ENCODE data around the gene SFXN3.

The SFXN3 gene

DNA sequence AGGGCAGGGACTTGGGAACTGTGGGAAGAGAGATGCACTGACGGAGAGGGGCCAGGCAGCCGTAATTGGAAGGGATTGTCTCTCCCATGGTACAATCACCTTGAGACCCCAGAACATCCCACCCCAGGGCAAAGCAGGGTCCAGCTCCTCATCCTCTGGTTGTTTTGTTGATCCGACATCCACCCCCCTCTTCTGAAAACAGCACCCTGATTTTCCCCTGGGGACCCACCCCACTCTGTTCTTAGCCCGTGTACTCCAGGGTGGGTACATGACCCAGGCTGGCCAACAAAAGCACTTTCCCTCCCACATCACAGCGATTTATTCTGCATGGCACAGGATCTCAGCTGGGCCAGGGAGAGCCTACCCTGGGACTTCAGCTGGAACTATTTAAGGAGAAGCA is 14.2 kb upstream of the SFXN3 start:
- no peak for DNase-seq (ENCODE audit: extremely low read depth, insufficient read length)
- TF ChIP-seq, protein P1, sequence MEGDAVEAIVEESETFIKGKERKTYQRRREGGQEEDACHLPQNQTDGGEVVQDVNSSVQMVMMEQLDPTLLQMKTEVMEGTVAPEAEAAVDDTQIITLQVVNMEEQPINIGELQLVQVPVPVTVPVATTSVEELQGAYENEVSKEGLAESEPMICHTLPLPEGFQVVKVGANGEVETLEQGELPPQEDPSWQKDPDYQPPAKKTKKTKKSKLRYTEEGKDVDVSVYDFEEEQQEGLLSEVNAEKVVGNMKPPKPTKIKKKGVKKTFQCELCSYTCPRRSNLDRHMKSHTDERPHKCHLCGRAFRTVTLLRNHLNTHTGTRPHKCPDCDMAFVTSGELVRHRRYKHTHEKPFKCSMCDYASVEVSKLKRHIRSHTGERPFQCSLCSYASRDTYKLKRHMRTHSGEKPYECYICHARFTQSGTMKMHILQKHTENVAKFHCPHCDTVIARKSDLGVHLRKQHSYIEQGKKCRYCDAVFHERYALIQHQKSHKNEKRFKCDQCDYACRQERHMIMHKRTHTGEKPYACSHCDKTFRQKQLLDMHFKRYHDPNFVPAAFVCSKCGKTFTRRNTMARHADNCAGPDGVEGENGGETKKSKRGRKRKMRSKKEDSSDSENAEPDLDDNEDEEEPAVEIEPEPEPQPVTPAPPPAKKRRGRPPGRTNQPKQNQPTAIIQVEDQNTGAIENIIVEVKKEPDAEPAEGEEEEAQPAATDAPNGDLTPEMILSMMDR (IDR thresholded peaks at IDR 0.05; ENCODE audit: insufficient read depth, low read length, poor library complexity, severe bottlenecking), result no peak
- H3K4me3 ChIP-seq (replicated peaks; ENCODE audit: low read depth, low read length), result no peak overlapping the region
- H3K27me3 ChIP-seq (replicated peaks; ENCODE audit: control insufficient read depth, insufficient read depth, low read length), result peaks cover 2% of the 10 kb centered on the region
- no peaks in the 10 kb centered on the region for H3K36me3 ChIP-seq (ENCODE audit: control insufficient read depth, insufficient read depth, low read length)

DNA sequence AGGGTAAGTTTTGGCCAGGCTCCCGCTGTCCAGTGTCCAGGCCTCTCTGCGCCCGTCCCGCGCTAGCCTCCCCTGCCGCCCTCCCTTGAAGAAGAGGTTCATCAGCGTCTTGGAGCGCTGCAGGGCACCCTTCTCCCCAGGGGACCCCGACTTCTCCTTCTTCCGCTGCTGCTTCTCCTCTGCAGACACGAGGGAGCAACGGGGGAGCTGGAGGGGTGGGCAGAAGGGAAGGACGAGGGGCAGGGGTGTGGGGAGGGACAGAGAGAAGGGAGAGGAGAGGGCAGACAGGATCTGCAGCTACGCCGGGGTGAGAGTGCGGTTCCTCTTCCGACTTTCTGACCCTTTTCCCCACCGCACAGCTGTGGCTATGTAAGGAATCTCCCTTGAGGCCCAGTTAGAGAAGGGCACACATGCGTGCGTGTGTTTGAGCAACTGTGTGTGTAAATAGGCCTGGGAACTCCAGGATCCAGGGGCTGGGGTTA is 12.9 kb upstream of the SFXN3 start:
- Histone ChIP-seq H3K36me3 (ENCODE audit: control insufficient read depth, insufficient read depth, low read length) (no peaks in the 10 kb centered on the region), H3K27me3 (replicated peaks; ENCODE audit: control insufficient read depth, insufficient read depth, low read length) (peaks cover 2% of the 10 kb centered on the region), H3K4me3 (replicated peaks; ENCODE audit: low read depth, low read length) (no peak overlapping the region)
- no peak for DNase-seq (ENCODE audit: extremely low read depth, insufficient read length)
- TF ChIP-seq, protein P1 (IDR thresholded peaks at IDR 0.05; ENCODE audit: insufficient read depth, low read length, poor library complexity, severe bottlenecking), result no peak

DNA sequence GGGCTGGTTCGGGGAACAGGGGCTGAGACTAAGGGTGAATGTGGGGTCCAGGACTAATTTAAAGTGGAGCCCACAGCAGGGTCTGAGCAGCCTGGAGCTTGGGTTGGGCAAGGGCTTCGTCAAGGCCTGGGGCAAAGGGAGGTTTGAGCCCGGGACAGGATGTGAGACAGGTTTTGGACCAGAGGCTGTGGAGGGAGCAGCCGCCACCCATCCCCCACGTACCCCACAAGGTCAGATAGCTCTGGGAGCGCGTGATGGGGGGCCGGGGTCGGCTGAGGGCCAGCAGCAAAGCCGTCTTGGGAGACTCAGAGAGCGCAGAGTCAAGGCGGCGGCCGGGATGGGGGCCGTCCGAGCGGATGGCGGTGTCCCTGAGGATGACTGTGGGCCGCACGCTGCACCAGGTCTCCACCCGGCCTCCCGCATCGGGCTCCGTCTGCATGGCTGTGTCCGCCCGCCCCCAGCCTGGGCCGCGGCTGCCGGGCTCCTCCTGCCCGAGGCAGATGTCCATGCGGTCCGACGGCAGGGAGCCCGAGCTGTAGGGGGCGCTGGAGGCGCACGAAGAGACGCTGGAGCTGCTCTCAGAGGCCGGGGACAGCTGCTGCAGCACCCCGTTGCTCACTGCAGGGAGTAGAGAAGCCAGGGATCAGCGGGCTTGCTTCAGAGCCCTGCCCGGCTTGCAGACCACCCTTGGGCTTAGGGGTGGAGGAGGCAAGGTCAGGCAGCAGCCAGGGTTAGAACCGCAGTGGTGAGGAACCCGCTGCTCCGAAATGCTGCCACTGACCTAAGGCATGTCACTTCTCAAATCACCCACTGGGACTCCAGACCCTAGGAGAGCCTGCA is 12.2 kb upstream of the SFXN3 start:
- Histone ChIP-seq H3K36me3 (ENCODE audit: control insufficient read depth, insufficient read depth, low read length) (no peaks in the 10 kb centered on the region), H3K27me3 (replicated peaks; ENCODE audit: control insufficient read depth, insufficient read depth, low read length) (peaks cover 2% of the 10 kb centered on the region), H3K4me3 (replicated peaks; ENCODE audit: low read depth, low read length) (no peak overlapping the region)
- TF ChIP-seq, protein P1 (IDR thresholded peaks at IDR 0.05; ENCODE audit: insufficient read depth, low read length, poor library complexity, severe bottlenecking), result peak; percentile 73
- peak; percentile 67 for DNase-seq (ENCODE audit: extremely low read depth, insufficient read length)

DNA sequence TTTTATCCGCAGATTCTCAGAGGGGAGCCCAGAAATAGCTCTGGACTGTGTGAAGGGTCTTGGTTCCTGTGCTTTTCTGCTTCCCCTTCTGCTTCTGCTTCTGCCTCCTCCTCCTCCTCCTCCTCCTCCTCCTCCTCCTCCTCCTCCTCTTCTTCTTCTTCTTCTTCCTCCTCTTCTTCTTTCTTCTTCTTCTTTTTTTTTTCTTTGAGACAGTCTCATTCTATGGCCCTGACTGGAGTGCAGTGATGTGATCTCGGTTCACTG is 11.7 kb upstream of the SFXN3 start:
- Histone ChIP-seq H3K36me3 (ENCODE audit: control insufficient read depth, insufficient read depth, low read length) (no peaks in the 10 kb centered on the region), H3K4me3 (replicated peaks; ENCODE audit: low read depth, low read length) (no peak overlapping the region), H3K27me3 (replicated peaks; ENCODE audit: control insufficient read depth, insufficient read depth, low read length) (peaks cover 2% of the 10 kb centered on the region)
- no peak for DNase-seq (ENCODE audit: extremely low read depth, insufficient read length)
- TF ChIP-seq, protein P1 (IDR thresholded peaks at IDR 0.05; ENCODE audit: insufficient read depth, low read length, poor library complexity, severe bottlenecking), result no peak

DNA sequence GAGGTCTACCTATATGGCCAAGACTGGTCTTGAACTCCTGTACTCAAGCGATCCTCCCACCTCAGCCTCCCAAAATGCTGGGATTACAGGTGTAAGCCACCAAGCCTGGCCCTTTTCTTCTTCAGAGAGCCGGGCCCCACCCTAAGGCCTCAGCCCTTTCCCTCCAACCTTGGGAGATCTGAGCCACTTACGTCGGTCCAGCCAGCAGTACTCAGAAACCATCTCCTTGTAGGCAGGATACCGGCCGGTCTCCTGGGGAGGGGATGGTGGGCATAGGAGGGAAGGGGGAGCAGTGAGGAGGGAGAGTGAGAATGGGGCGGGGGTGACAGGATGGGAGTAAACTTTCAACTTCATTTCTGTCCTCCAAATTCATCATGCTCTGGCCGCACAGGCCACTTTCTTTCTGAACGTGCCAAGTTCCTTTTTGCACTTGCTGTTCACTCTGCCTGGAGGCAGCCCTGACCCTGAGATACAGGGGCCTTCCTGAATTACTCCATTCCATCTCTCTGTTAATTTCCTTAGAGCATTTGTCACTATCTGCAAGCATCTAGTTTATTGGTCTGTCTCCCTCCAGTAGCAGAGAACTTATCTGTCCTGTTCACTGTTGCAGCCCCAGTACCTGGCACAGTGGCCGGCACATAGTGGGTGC is 10.5 kb upstream of the SFXN3 start:
- DNase-seq (ENCODE audit: extremely low read depth, insufficient read length), result no peak
- Histone ChIP-seq H3K36me3 (ENCODE audit: control insufficient read depth, insufficient read depth, low read length) (no peaks in the 10 kb centered on the region), H3K27me3 (replicated peaks; ENCODE audit: control insufficient read depth, insufficient read depth, low read length) (peaks cover 2% of the 10 kb centered on the region), H3K4me3 (replicated peaks; ENCODE audit: low read depth, low read length) (no peak overlapping the region)
- TF ChIP-seq, protein P1 (IDR thresholded peaks at IDR 0.05; ENCODE audit: insufficient read depth, low read length, poor library complexity, severe bottlenecking), result no peak

Measured in GM06990 (cell line).